ENCODE measurements around the gene ENTR1.

The ENTR1 gene

DNA sequence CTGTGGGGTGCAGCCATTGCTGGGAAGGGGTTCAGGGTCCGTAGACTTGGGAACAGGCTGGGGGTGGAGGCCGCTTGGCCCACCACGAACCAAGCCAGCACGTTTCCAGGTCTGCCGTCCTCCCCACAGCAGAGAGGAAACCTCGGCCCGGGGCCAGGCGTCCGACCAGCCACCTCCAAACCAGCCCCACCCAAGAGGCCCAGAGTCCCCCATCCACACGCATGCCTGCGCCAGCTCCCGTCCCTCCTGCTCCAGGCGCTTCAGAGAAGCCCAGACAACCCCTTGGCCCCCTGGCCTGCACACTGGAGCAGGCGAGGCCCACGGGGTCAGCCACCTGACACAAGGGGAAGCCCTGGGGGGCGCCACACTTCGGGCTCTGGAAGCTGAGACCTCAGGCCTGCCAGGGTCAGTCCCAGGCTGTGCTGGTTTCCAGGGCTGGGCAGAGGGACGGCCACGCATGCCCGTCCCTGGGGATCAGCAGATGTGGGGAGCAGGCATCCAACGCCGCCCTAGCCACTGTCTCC lies 53.1 kb downstream of the ENTR1 start:
- no peak overlapping the region for H3K4me3 ChIP-seq (ENCODE audit: low read depth, low read length)
- no peak for DNase-seq (ENCODE audit: low read depth)
- TF ChIP-seq, protein P1, sequence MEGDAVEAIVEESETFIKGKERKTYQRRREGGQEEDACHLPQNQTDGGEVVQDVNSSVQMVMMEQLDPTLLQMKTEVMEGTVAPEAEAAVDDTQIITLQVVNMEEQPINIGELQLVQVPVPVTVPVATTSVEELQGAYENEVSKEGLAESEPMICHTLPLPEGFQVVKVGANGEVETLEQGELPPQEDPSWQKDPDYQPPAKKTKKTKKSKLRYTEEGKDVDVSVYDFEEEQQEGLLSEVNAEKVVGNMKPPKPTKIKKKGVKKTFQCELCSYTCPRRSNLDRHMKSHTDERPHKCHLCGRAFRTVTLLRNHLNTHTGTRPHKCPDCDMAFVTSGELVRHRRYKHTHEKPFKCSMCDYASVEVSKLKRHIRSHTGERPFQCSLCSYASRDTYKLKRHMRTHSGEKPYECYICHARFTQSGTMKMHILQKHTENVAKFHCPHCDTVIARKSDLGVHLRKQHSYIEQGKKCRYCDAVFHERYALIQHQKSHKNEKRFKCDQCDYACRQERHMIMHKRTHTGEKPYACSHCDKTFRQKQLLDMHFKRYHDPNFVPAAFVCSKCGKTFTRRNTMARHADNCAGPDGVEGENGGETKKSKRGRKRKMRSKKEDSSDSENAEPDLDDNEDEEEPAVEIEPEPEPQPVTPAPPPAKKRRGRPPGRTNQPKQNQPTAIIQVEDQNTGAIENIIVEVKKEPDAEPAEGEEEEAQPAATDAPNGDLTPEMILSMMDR (IDR thresholded peaks at IDR 0.05; ENCODE audit: control insufficient read depth, extremely low read depth, insufficient read depth): no peak

DNA sequence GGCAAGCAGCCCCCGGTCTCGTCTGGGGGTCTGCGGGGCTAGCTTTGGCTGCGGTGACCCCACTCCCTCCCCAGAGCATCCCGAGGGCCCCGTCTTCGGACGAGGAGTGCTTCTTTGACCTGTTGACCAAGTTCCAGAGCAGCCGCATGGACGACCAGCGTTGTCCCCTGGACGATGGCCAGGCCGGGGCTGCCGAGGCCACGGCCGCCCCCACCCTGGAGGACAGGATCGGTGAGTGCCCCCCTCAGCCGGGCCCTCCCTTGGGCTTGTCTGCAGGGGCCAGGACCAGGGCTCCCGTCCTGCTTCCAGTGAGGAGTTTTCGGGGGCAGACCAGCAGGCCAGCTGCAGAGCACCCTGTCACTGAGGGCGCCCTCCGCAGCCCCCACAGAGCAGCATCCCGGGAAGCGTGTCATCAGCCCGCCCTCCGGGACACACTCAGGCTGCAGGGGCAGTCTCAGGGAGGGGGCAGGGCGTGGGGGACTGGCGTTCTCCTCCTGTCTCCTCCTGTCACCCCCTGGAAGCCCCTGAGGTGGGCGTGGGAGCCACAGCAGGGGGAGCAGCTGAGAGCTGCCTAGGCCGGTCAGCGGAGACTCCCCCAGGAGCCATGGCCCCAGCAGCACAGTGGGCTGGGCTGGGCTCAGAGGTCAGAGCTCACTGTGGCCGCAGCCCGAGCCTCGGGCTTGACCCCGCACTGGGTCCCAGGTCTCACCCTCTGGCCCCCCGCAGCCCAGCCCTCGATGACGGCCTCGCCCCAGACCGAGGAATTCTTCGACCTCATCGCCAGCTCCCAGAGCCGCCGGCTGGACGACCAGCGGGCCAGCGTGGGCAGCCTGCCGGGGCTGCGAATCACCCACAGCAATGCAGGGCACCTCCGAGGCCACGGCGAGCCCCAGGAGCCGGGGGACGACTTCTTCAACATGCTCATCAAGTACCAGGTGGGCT lies 54.5 kb downstream of the ENTR1 start:
- TF ChIP-seq, protein P1 (IDR thresholded peaks at IDR 0.05; ENCODE audit: control insufficient read depth, extremely low read depth, insufficient read depth): no peak
- no peak for DNase-seq (ENCODE audit: low read depth)
- no peak overlapping the region for H3K4me3 ChIP-seq (ENCODE audit: low read depth, low read length)

DNA sequence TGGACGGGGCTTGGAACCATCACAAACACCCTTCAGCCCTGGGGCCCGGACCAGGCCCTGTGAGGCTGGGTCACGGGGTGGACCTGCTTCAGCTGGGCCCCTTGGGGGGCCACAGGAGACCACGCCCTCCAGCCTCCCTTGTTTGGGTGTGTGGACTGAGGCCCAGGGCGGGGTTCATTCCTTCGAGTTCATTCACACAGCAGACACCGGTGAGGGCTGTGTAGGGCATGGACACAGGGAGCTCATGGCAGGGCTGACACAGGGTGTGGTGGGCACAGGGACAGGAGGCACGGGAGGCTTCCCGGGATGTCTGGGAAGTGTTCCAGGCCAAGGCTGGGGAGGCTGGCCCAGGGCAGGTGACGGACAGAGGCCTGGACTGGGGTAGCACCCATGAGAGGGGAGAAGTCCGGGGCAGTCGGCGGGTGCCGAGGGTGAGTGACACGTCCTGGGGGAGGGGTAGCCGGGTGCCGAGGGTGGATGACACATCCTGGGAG lies 55.8 kb downstream of the ENTR1 start:
- TF ChIP-seq, protein P1 (IDR thresholded peaks at IDR 0.05; ENCODE audit: control insufficient read depth, extremely low read depth, insufficient read depth): no peak
- no peak for DNase-seq (ENCODE audit: low read depth)
- no peak overlapping the region for H3K4me3 ChIP-seq (ENCODE audit: low read depth, low read length)

DNA sequence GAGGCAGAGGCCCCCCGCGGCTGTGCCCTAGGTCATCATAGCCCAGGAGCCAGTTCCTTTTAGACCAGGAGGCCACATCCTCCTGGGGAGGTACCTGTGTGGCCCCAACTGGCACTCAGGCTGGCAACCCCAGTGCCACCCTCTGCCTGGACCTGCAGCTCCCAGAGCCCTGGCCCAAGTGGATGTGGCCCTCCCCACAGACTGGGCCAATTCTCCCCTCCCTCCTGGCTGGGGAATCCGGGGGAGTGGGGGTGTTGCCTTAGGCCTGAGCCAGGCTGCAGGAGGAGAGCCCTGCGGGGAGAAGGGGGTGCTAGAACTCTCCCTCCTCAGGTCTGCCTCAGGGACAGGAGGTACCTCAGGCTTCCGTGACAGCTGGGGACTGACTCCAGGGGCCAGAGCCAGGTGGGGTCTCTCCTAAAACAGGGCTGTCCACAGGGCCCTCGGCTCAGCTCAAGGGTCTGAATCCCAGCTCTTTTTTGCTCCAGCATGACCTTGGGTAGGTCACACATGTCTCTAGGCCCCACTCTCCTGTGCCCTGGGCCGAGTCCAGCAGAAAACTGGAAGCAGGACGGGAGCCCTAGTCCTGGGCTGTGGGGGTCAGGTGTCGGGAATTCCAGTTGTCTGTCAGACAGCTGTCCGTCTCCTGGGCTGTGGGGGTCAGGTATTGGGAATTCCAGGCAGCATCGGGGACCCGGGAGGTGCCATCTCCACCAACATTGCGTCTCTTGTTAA lies 56.5 kb downstream of the ENTR1 start:
- no peak for DNase-seq (ENCODE audit: low read depth)
- TF ChIP-seq, protein P1 (IDR thresholded peaks at IDR 0.05; ENCODE audit: control insufficient read depth, extremely low read depth, insufficient read depth): no peak
- H3K4me3 ChIP-seq (ENCODE audit: low read depth, low read length): no peak overlapping the region

DNA sequence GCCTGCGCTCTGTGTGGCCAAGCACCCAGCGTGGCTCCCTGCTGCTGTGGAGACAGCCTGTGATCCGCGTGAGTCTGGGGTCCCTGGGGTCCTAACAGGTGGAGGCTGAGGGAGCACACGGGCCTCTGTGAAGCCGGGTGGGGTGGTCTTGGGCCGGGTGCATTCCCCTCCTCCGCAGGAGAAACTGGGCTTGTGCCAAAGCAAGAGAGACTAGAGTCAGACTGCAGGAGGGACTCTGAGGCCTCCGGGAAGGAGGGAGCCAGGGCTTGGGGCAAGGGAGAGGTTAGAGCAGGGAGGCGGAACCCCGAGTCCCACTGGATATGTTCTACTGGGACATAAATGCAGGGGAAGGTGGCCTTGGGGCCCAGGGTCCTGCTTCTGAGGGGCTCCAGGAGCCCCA lies 57.3 kb downstream of the ENTR1 start:
- H3K4me3 ChIP-seq (ENCODE audit: low read depth, low read length): no peak overlapping the region
- DNase-seq (ENCODE audit: low read depth): no peak
- TF ChIP-seq, protein P1 (IDR thresholded peaks at IDR 0.05; ENCODE audit: control insufficient read depth, extremely low read depth, insufficient read depth): no peak

DNA sequence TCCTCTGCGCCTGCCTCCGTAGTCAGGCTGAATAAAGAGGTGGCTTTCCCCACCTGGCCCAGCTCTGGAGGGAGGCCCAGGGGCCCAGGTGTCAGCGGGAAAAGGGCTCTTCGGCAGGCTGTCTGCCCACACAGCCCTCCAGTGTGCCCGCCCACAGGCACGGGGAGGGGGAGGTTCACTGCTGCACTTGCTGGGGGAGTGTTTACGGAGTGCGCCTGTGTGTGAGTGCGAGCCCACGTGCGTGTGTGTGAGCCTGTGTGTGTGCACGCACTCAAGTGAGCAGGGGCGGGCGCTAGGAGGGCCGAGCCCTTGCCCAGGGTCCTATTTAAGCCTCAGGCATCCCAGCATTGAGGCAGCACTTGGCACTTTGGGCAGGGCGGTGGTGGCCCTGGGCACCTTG lies 57.7 kb downstream of the ENTR1 start:
- no peak overlapping the region for H3K4me3 ChIP-seq (ENCODE audit: low read depth, low read length)
- TF ChIP-seq, protein P1 (IDR thresholded peaks at IDR 0.05; ENCODE audit: control insufficient read depth, extremely low read depth, insufficient read depth): no peak
- DNase-seq (ENCODE audit: low read depth): no peak

Data from LNCaP clone FGC (cell line).